ENCODE data around the gene TEKT5.
"Not testable (repeated sequence)": the region's sequence is repeated elsewhere in the genome, so short reads cannot be mapped to it uniquely, and the experiment has no call there.

Gene TEKT5

DNA sequence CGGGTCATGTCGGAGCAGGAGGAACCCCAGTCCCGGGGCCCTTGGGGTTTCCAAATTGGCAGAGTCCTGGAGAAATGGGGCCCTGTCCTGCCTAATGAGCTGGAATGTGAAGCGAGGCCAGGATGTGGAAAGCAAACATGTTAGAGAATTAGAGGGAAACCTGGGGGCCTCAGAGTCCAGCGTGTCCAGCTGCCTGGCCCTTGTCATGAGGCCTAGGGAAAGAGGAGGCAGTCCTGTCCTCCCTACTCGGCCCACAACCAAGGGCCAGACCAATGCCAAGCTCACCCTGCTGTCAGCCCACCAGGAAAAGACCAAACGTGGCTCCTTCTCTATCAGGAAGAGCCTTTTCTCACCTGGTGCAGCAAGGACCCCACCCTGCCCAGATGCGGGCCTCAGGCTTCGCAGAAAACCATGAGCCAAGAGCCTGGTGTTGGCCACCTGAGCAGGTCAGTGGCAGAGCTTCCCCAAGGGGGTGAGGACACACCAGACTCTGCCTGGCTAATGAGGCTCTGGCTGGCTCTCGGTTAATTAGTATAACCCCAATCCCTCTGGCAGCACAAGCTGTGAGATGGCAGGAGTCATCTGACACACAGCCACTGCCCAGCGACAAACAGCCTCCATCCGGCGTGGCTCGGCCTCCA, 10.1 kb downstream of the TEKT5 start:
- no peak for DNase-seq (ENCODE audit: low read depth in 2 of 2)

DNA sequence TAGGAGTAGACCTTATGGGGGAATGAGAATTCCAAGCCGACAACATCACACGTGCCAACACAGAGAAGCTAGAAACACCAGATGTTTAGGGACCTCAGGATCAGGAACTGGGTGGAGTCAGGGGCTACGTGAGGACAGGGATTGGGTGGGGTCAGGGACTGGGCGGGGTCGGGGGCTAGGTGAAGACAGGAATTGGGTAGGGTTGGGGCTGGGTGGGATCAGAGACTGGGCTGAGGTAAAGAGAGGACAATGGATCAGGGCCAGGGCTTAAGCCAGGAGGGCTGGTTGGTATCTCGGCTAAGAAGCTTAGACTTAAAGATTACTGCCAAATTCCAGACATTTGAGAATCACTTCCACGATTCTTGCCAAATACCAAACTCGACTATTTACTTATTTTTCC, 11.6 kb downstream of the TEKT5 start:
- no peak for DNase-seq (ENCODE audit: low read depth in 2 of 2)

DNA sequence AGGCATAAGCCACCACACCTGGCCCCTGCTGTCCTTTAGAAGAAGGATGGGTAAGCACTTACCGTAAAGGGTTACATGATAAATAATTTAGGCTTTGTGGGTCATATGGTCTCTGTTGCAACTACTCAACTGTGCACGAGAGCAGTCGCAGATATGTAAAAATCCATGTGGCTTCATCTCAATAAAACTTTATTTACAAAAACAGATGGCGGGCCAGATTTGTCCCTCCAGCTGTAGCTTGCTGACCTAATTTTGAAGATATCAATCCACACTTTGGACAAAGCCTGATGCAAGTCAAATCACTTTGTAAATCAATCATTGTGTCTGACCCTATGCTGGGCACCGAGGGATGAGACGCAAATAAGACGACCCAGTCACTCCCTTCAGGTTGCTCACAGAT, 12.1 kb downstream of the TEKT5 start:
- no peak for DNase-seq (ENCODE audit: low read depth in 2 of 2)

DNA sequence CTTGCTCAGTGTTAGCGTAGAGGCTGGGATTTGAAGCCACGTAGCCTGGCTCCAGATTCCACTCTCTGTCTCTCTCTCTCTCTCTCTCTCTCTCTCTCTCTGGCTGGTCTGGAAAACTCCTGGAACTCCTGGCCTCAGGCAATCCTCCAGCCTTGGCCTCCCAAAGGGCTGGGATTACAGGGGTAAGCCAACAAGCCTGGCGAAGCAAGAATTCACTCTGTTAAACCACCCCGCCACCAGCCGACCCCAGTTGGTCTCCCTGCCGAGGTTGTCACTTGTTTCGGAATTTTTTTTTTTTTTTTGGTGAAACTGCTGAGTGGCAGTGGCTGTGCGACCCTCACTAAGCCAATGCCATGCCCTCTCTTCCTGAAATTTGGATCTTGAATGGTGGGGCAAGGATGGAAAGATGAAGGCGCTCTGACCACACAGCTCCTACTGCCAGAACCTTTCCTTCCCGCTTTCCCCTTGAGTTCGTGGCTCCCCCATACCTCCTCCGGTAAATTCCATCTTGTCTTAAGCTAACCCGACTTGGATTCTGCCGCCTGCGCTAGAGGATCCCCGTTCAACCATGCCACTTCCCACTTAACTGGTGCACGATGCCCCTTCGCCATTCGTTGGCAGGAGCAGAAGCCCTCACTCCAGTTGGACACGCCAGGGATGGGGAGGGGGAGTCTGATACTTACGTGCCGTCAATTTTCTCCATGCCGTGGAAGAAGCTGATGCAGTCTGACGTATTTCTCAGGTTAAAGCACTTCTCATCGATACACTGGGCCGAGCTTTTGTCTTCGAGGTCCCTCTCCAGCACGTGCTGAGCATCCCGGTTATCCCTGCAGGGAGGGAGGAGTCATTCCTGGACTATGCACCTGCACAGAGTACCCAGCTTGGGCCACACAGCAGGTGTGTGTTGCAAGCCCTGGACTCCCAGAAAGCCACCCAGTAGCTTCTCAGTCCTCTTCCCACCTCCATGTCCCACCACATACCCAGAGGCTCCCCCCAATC, 13.1 kb downstream of the TEKT5 start:
- DNase-seq (ENCODE audit: low read depth in 2 of 2): no peak

DNA sequence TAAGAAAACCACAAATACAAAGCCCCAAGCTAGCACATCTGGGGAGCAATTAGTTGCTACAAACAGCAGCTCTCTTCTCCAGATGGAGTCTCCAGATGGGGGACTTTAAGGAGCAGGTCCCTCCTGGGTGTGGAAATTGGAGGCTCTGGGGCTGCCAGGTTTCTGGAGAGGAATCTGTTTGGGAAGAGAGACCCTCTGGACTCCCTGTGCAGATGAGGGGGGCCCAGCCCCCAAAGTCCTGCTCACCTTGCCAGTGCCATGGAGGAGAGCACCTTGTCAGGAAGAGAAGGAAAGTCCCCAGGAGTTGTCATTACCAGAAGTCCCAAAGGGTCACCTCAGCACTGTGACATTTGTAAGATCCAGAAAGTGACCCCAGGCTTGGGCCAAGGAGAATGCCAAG, 14.8 kb downstream of the TEKT5 start:
- no peak for DNase-seq (ENCODE audit: low read depth in 2 of 2)

DNA sequence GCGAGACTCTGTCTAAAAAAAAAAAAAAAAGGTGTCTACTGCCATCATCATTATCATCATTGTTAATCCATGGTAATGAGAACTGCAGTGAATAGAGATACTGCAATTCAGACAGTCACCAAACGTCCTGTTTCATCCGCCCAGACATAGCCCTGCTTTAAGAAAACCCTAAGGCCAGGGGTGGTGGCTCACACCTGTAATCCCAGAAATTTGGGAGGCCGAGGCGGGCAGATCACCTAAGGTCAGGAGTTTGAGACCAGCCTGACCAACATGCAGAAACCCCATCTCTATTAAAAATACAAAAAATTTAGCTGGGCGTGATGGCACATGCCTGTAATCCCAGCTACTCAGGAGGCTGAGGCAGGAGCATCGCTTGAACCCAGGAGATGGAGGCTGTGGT, 15.3 kb downstream of the TEKT5 start:
- DNase-seq (ENCODE audit: low read depth in 2 of 2): not testable (repeated sequence)

DNA sequence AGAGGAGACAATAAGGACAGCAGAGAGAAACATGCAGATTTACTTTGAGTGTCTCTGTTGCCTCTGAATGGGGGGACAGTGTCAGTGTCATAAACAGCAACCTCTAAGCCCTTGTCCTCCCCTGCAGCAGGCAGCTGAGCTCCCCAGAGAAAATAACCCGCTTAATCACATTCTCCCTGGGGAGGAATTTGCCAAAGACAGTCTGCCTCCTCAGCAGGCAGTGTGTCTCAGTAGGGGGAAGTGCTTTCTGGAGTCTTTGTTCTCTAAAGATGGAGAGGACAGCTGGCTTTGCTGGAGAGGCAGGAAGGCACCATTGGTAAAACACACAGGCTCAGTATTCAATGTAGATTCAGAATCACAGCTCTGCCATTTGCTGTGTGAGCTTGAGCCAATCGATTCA, 16.1 kb downstream of the TEKT5 start:
- no peak for DNase-seq (ENCODE audit: low read depth in 2 of 2)

DNA sequence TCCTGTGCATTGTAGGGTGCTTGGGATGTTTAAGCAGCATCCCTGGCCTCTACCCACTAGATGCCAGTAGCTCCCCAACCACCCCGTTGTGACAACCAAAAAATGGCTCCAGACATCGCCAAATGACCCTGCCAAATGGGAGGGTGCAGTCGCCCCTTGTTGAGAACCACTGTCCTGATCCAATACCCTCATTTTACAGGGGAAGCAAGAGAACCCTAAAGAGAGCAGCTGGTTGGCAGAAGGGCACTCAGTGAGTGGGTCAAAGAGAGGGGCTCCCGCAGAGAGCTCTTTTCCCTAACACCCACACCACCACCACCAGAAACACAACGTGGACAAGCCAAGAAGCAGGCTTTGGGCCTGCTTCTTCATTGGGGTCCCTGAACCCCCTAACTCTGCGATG, 18.4 kb downstream of the TEKT5 start:
- no peak for DNase-seq (ENCODE audit: low read depth in 2 of 2)

DNA sequence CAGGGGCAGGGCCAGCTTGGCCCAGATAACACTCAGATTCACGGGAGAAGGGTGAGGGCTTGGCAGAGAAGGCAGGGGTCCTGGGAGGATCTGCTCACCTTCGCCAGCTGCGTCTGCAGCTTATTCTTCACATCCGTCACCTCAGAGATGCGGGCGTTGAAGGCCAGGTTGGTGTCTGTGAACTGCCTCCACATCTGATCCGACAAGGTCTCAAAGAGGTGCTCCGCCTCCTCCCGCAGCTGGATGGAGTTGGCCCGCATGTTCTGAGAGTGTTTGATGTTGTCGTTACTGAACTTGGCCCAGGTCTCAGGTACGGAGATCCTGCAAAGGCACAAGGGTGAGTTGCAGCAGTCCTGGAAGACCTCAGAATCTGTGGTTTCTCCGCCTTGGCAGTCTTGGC, 18.9 kb downstream of the TEKT5 start:
- DNase-seq (ENCODE audit: low read depth in 2 of 2): no peak

DNA sequence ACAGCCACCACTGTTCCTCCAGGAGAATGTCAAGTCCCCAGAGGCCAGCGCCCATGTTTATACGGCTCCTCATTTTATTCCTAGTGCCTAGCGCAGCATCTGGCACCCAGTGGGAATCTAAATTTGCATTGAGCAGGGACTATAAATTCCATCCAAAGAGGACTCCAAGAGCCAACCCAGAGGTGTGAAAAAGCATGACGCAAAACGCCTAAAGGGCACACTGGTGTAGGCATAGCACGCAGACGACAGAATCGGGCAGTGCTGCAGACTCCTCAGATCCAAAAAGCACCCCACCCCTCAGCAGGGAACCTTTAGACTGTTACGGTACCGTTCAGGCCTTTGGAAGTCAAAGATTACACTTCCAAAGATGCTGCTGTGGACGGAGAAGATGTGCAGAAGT, 19.5 kb downstream of the TEKT5 start:
- DNase-seq (ENCODE audit: low read depth in 2 of 2): no peak

DNA sequence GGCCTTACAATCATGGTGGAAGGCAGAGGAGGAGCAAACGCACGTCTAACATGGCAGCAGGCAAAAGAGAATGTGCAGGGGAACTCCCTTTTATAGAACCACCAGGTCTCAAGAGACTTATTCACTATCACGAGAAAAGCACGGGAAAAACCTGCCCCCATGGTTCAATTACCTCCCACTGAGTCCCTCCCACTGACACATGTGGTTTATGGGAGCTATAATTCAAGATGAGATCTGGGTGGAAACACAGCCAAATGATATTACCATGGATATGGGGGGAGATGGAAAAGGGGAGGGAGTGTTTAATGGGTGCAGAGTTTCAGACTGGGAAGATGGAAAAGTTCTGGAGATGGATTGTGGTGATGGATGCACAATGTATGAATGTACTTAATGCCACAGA, 23.0 kb downstream of the TEKT5 start:
- no peak for DNase-seq (ENCODE audit: low read depth in 2 of 2)

DNA sequence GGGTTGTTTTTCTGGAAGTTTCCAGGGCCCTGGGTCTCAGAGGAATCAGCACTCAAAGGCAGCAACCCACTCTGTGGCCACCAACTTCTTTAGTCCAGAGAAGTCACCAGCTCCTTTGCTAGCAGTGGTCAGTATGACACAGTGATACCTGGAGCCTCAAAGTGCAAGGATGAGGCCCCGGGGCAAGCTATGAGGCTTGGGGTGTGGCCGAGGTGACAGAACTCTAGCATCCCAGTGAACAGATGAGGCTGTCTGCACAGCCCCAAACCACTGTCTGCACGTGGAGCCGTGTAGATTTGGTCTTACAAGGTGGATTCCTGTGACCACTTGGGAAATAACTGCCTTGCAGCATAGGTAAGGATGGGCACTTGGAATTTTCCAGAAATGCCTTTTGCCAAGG, 24.9 kb downstream of the TEKT5 start:
- DNase-seq (ENCODE audit: low read depth in 2 of 2): no peak

DNA sequence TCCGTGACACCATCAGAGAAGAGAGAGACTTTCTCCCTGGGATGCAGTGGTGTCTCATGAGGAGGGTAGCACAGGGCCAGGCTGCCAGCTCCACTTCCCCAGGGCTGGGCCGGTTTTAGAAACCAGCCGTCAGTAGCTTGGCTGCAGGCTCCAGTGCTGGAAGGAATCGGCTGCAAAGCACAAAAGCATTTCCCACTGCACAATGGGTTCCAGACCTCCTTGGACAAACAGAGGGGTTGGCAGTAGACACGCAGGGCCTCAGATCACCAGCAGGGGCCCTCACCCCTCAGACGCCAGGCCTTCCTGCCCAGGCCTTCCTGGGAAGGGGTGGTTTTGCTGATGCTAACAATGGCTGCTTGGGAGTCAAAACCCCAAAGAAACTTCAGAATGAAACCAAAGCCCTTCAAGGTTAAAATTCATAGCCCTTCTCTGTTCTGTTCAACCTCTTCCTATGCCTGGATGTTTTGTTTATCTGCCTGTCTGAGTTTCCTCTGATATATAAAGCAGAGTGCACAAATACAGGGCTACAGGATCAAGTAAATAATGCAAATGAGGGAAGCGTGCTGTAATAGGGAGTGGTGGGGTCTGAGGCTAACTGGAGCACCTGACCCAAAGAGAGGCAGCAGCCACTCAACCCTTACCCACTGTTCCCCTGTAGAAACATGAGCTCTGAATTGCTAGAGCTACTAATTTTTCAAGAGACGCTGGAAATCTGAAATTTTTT, 26.2 kb downstream of the TEKT5 start:
- no peak for DNase-seq (ENCODE audit: low read depth in 2 of 2)

DNA sequence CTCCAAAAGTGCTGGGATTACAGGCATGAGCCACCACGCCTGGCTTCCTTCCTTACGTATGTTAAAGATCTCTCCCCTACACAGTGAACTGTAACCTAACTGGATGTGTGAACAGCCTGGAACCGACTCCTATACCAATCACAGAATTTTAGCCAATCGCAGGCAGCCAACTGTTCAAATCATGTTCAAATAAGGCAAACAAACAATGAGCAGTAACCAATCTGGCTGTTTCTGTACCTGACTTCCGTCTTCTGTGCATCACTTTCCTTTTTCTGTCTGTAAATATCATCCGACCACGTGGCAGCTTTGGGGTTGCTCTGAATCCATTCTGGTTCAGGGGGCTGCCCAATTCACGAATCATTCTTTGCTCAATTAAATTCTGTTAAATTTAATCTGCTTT, 27.5 kb downstream of the TEKT5 start:
- DNase-seq (ENCODE audit: low read depth in 2 of 2): no peak

DNA sequence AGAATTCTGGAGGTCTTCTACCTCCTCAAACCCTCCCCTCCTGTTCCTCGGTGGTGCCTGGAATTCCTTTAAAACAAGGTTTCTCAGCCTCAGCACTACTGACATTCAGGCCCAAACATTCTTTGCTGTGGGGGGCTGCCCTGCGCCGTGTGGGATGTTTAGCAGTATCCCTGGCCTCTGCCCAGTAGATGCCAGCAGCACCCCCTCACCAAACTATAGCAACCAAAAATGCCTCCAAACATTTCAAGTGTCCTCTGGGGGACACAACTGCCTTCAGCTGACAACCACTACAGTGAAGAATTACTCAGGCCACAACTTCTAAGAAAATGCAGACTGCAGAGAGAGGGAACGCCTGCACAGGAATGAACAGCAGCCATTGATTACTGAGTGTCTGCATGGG, 28.4 kb downstream of the TEKT5 start:
- DNase-seq (ENCODE audit: low read depth in 2 of 2): no peak

DNA sequence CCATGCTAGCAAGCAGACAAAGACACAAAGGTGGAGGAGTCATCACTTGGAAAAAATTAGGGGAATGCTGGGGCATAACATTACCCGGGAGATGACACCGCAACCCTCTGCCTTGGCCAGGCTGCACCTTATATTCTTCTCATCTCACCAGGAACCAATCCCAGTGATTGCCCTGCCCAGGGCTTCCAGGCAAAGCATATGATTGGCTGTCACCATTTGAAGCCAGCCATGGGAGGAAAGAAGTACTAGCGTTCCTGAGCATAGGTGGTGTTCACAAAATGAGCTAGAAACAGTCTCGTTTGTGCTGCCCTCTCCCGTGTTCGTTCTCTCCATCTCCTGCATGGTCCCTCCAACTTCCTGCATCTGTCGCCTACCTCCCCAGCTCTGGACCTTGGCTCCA, 29.6 kb downstream of the TEKT5 start:
- no peak for DNase-seq (ENCODE audit: low read depth in 2 of 2)

DNA sequence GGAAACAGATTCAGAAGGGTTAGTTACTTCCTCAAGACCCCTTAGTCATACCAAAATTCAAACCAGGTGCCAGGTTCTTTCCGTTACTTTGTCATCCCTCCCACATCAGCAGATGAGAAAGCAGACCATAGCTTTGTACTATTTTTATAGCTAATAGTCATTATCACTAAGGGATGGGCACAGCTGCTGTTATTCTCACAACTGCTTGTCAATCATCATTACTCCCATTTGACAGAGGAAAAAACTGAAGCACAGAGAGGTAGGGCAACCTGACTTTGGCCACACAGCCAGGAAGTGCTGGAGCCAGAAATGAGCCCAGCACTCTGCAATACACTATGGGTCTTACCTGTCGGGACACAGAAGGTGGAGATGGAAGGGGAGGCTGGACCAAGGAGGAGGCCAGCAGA, 30.0 kb downstream of the TEKT5 start:
- DNase-seq (ENCODE audit: low read depth in 2 of 2): no peak

DNA sequence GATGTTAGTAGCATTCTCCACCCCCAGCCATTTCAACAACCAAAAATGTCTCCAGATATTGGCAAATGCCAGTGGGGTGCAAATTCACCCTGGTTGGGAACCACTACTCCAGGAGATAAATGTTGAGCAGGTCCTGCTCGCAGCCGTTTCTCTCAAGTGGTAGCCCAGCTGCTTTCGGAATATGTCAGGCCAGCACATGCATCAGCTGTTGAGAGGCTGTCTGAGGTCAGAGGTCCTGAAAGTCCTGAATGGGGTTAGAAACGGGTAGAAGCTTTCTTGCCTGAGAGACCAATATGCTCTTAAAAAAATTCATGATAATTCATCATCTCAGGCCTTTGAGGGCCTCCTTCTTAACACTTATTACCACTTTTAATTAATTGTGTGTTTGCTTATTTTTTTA, 31.0 kb downstream of the TEKT5 start:
- no peak for DNase-seq (ENCODE audit: low read depth in 2 of 2)

DNA sequence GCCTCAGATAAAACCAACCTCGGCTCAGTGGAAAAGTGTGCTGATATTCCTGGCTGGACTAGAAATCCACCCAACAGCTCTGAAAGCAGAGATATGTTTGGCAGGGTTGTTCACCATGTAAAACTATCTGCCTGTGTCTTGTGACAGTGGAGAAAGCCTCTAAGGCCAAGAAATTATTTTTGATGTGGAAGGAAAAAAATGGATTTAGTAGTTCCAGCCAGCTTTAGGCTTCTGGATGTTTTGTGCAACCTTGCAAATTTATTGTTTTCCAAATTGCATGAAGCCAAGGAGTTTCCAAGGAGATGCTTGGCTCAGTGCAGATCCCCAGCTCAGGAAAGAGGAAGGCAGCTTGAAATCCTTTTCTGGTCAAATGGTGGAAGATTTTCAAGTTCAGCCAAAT, 31.6 kb downstream of the TEKT5 start:
- DNase-seq (ENCODE audit: low read depth in 2 of 2): no peak

DNA sequence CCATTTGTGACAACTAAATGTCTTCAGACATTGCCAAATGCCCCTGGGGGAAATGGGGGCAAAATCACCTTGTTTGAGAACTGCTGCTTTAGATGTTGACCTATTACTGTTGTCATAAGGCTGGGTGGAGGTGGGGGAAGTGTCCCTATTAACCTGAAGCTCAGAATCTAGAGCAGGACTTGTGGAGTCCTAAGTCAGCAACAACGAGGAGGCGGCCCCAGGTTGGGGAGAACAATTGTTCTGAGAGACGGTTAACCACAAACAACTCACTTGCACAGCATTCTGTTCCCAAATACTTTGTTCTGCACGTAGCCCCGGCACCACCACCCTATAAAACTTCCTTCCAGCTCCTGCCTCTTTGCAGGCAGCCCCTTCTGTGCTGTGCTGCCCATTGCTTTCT, 32.5 kb downstream of the TEKT5 start:
- DNase-seq (ENCODE audit: low read depth in 2 of 2): no peak

DNA sequence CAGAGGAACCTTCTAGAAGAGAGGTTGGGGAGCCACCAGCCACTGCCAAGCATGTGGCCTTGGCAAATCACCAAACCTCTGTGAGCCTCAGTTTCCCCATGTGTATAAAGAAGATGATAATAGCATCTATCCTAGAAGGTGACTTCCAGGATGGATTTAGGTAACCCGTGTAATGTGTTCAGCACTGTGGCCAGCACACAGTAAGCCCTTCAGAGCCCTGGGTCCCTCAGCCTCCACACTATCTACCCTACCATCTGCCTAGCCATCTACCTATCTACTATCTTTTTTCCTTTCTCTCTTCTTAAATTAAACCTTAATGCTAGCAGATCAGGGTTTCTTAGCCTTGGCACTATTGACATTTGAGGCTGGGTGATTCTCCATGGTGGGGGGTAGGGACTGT, 33.0 kb downstream of the TEKT5 start:
- no peak for DNase-seq (ENCODE audit: low read depth in 2 of 2)

DNA sequence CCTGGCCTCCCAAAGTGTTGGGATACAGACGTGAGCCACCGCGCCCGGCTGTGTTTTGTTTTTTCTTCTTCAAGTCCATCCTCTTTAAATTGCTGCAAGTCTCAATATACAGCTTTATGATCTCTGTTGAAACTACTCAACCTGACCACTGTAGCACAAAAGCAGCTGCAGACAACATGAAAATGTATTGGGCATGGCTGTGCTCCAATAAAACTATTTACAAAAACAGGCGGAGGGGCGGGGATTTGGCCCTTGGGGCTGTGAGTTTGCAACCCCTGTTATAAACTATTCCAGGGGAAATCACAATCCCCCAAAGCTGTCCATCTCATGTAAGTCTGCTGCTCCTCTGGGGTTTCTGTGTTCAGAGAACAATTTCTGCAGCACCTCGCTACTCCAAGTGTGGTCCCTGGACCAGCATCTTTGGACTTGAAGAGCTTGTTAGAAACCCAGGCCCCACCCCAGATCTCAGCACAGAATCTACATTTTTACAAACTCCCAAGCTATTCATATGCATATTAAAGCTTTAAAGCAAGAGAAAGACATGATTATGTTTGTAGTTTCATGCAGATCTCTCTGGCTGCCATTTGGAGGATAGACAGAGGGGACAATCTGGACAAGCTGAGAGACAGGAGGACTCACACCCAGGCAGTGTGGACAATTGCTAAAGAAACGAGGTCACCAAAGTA, 33.6 kb downstream of the TEKT5 start:
- DNase-seq (ENCODE audit: low read depth in 2 of 2): no peak
